CD14-positive monocyte (primary cell): ENCODE measurements around the gene UQCRH. TPM values are rescaled to one million over a fixed set of nuclear protein-coding genes. Genes with fewer than 3 reads are reported as not detected.

Experiments
- DNase-seq, 3 donors: peaks; one replicate each; pipeline ENCODE4 v3.0.0-alpha.2; 2011 to 2022
- H2AFZ ChIP-seq: 2 replicates; pipeline ENCODE4 v1.6.0; 2012; ENCODE audit warnings: mild to moderate bottlenecking, low read depth, low read length, inconsistent platforms; ENCODE audit not compliant: insufficient read depth, poor library complexity, severe bottlenecking
- H3K27ac ChIP-seq, 2 donors: 1 replicate in 1 of 2; 2 replicates in 1 of 2; pipeline ENCODE4 v1.5.1; 2012 to 2013; ENCODE audit warnings: low read length in 2 of 2, control low read depth in 1 of 2, inconsistent platforms in 1 of 2, low read depth in 1 of 2, mild to moderate bottlenecking in 1 of 2
- H3K27me3 ChIP-seq, 2 donors: one replicate each; pipeline versions ENCODE4 v1.6.0 to v1.6.1; 2011 to 2013; ENCODE audit warnings: low read length in 2 of 2; ENCODE audit not compliant: control insufficient read depth in 2 of 2, insufficient read depth in 2 of 2
- H3K36me3 ChIP-seq, 2 donors: replicated peaks in 1 of 2; 1 replicate in 1 of 2; 2 replicates in 1 of 2; pipeline versions ENCODE4 v1.5.1 to v1.6.1; 2012 to 2013; ENCODE audit warnings: low read length in 2 of 2, control low read depth in 1 of 2, inconsistent platforms in 1 of 2, mild to moderate bottlenecking in 1 of 2; ENCODE audit not compliant: insufficient read depth in 2 of 2, control insufficient read depth in 1 of 2
- H3K4me1 ChIP-seq, 2 donors: 1 replicate in 1 of 2; 2 replicates in 1 of 2; pipeline versions ENCODE4 v1.5.1 to v1.6.1; 2012 to 2013; ENCODE audit warnings: low read length in 2 of 2, control low read depth in 1 of 2, inconsistent platforms in 1 of 2, mild to moderate bottlenecking in 1 of 2, moderate library complexity in 1 of 2; ENCODE audit not compliant: insufficient read depth in 2 of 2, control insufficient read depth in 1 of 2
- H3K4me2 ChIP-seq: replicated peaks from 2 replicates; pipeline ENCODE3; 2012; ENCODE audit warnings: low read length, moderate library complexity, mild to moderate bottlenecking; ENCODE audit not compliant: poor library complexity, severe bottlenecking; ENCODE audit errors: extremely low read depth
- H3K4me3 ChIP-seq, 3 experiments: fragments of 200-600 bp in 1 of 3; sonication (generic) in 1 of 3; replicated peaks in 1 of 3; 1 replicate in 2 of 3; 2 replicates in 1 of 3; pipeline ENCODE4 v1.5.1; 2011 to 2013; ENCODE audit warnings: low read length in 3 of 3, mild to moderate bottlenecking in 3 of 3, control low read depth in 2 of 3, low read depth in 2 of 3, inconsistent platforms in 1 of 3, moderate library complexity in 1 of 3
- H3K79me2 ChIP-seq: 2 replicates; pipeline ENCODE4 v1.6.0; 2012; ENCODE audit warnings: mild to moderate bottlenecking, control low read depth, inconsistent platforms, low read length, moderate library complexity; ENCODE audit not compliant: insufficient read depth
- H3K9ac ChIP-seq: 2 replicates; pipeline ENCODE4 v1.6.0; 2017; ENCODE audit warnings: low read length, mild to moderate bottlenecking; ENCODE audit not compliant: insufficient read depth, poor library complexity, severe bottlenecking
- H3K9me3 ChIP-seq, 2 donors: replicated peaks in 1 of 2; 1 replicate in 1 of 2; 2 replicates in 1 of 2; pipeline versions ENCODE4 v1.5.1 to v1.6.1; 2012 to 2013; ENCODE audit warnings: low read length in 2 of 2, control low read depth in 1 of 2; ENCODE audit not compliant: control insufficient read depth in 1 of 2, insufficient read depth in 1 of 2
- H4K20me1 ChIP-seq: 2 replicates; pipeline ENCODE4 v1.6.0; 2012; ENCODE audit warnings: mild to moderate bottlenecking, low read length, control low read depth, moderate library complexity; ENCODE audit not compliant: insufficient read depth
- H3K27ac Mint-ChIP-seq, 7 donors: one replicate each; pipeline ENCODE4 v1.8.0; 2020; ENCODE audit warnings: mild to moderate bottlenecking in 7 of 7, mixed read lengths in 7 of 7, moderate library complexity in 6 of 7, inconsistent platforms in 2 of 7
- H3K27me3 Mint-ChIP-seq, 3 donors: one replicate each; pipeline ENCODE4 v1.8.0; 2021 to 2022; ENCODE audit warnings: low read depth in 3 of 3, mild to moderate bottlenecking in 3 of 3, mixed read lengths in 3 of 3, moderate library complexity in 3 of 3, inconsistent platforms in 1 of 3
- H3K36me3 Mint-ChIP-seq, 2 donors: one replicate each; pipeline ENCODE4 v1.8.0; 2020; ENCODE audit warnings: mixed read lengths in 2 of 2, inconsistent platforms in 1 of 2, mild to moderate bottlenecking in 1 of 2
- H3K4me1 Mint-ChIP-seq: one replicate; pipeline ENCODE4 v1.8.0; 2020; ENCODE audit warnings: mild to moderate bottlenecking, mixed read lengths
- H3K4me3 Mint-ChIP-seq, 2 donors: one replicate each; pipeline ENCODE4 v1.8.0; 2020; ENCODE audit warnings: mild to moderate bottlenecking in 2 of 2, mixed read lengths in 2 of 2, moderate library complexity in 1 of 2
- H3K9me3 Mint-ChIP-seq, 7 donors: one replicate each; pipeline ENCODE4 v1.8.0; 2020 to 2022; ENCODE audit warnings: mixed read lengths in 7 of 7, mild to moderate bottlenecking in 6 of 7, moderate library complexity in 6 of 7, inconsistent platforms in 2 of 7
- WGBS: methylation state at CpG from one replicate; pipeline ENCODE4 v1.1.5; 2013; ENCODE audit warnings: missing lambda C conversion rate; ENCODE audit not compliant: insufficient coverage; 5-methylcytosine and 5-hydroxymethylcytosine counted together
- intact Hi-C, 2 donors: fragments of 100-400 bp; cut with micrococcal nuclease; formaldehyde crosslinking; loops; one replicate each; pipeline versions ENCODE4 v1.15.0 to v1.15.1; 2023
- polyA plus RNA-seq, 3 donors: library from polyadenylated mRNA; depleted of rRNA in 1 of 3; unstranded in 2 of 3; stranded (reverse) in 1 of 3; fragments of 300-500 nt in 2 of 3; fragments of >200 nt in 1 of 3; fragmentation: Illumina TruSeq in 2 of 3; gene quantifications; 1 replicate in 2 of 3; 2 replicates in 1 of 3; pipeline ENCODE4 v1.2.3, GENCODE V29; 2012 to 2021
- TF ChIP-seq, protein P1 (sequence below): fragments of 200-600 bp; IDR thresholded peaks from one replicate; pipeline ENCODE4 v1.8.0; 2022; ENCODE audit warnings: antibody characterized with exemption, mild to moderate bottlenecking

The UQCRH gene
- polyA plus RNA-seq, 3 donors: 261 to 341 (median 266) TPM

DNA sequence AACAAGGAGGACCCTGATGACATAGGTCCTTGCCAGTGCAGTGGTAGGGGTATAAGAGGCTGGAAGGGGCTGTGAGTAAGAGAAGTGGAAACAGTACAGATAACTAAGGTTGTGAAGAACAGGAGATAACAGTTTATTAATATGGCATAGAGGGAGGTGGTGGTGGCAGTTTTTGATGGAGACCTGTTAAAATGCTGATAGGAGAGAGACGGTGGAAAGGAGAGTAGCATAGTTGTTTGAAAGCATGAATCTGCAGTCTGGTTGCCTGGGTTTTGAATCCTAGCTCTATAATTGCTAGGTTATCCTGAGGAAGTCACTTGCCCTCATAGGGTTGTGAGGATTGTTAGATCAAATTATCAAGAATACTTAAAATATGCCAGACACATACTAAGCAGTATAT, 19.4 kb upstream of the UQCRH start:
- Histone ChIP-seq H3K9me3 (no peaks in the 10 kb centered on the region), H3K4me2 (no peak overlapping the region), H3K27ac (no peak overlapping the region), H3K36me3 (peaks cover 64 to 97% of the 10 kb centered on the region in 2 donors), H2AFZ (no peak overlapping the region), H3K4me3 (no peak overlapping the region), H3K9ac (no peak overlapping the region), H3K79me2 (no peaks in the 10 kb centered on the region), H3K27me3 (no peaks in the 10 kb centered on the region), H3K4me1 (peaks cover 0 to 4% of the 10 kb centered on the region in 2 donors), H4K20me1 (no peaks in the 10 kb centered on the region)
- Mint-ChIP-seq H3K36me3 (peaks cover 72 to 86% of the 10 kb centered on the region in 2 donors), H3K27ac (peak overlapping the region in 1 of 7 donors; percentile 55), H3K27me3 (no peaks in the 10 kb centered on the region), H3K4me3 (no peak overlapping the region), H3K4me1 (peaks cover 7% of the 10 kb centered on the region), H3K9me3 (no peaks in the 10 kb centered on the region)
- no peak for DNase-seq
- WGBS: 100% methylated on average over 1 of the region's 1 CpG
- TF ChIP-seq, protein P1, sequence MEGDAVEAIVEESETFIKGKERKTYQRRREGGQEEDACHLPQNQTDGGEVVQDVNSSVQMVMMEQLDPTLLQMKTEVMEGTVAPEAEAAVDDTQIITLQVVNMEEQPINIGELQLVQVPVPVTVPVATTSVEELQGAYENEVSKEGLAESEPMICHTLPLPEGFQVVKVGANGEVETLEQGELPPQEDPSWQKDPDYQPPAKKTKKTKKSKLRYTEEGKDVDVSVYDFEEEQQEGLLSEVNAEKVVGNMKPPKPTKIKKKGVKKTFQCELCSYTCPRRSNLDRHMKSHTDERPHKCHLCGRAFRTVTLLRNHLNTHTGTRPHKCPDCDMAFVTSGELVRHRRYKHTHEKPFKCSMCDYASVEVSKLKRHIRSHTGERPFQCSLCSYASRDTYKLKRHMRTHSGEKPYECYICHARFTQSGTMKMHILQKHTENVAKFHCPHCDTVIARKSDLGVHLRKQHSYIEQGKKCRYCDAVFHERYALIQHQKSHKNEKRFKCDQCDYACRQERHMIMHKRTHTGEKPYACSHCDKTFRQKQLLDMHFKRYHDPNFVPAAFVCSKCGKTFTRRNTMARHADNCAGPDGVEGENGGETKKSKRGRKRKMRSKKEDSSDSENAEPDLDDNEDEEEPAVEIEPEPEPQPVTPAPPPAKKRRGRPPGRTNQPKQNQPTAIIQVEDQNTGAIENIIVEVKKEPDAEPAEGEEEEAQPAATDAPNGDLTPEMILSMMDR: no peak
- intact Hi-C loops: no loop called here

DNA sequence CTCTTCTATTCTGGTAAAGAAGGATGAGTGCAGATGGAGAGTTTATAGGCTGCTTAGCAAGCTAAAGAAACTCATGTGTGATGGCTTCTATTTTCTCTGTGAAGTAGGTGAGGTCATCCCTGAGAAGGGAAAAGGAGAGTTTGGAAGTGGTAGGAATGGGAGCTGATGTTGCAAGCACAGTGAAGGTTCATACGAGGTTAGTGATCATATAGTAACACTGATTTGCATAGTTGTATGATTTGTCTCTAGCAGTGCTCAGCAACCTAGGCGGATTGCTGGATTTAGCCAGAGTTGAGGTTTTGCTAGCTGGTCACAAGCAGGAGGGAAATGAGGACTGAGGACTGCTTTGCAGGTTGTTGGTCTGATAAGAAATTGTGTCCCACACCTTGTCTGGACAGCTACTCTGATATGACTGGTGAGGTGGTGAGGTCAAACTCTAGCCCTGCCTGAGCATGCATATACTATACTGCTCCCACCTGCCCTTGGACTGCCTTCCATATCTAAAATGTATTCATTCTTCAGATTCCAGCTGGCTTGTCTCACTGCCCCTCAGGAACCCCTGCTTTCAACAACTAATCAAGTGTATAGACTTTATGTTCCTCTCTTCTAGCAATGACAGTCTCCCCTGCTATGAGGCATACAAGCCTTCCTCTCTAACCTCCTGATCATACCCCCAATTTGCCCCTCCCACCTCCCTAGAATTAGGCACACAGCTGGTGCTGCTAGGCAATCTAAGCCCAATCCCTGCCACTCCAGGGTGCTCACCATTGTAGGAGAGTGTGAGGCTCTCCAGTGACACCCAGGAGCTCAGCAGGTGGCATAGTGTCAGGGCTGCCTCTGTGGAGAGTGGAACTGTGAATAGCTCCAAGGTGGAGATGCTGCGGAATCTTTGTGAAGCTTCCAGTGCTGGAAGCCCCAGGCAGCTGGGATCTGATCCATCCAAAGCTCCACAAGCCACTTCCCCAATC, 18.6 kb upstream of the UQCRH start:
- TF ChIP-seq, protein P1: no peak
- Histone ChIP-seq H3K79me2 (no peaks in the 10 kb centered on the region), H3K4me3 (no peak overlapping the region), H3K4me1 (peaks cover 0 to 4% of the 10 kb centered on the region in 2 donors), H3K27ac (no peak overlapping the region), H3K4me2 (no peak overlapping the region), H3K9me3 (no peaks in the 10 kb centered on the region), H4K20me1 (no peaks in the 10 kb centered on the region), H2AFZ (no peak overlapping the region), H3K36me3 (peaks cover 58 to 90% of the 10 kb centered on the region in 2 donors), H3K9ac (no peak overlapping the region), H3K27me3 (no peaks in the 10 kb centered on the region)
- no peaks in the 10 kb centered on the region for H3K27me3 Mint-ChIP-seq
- peaks cover 7% of the 10 kb centered on the region for H3K4me1 Mint-ChIP-seq
- H3K36me3 Mint-ChIP-seq: peaks cover 72 to 81% of the 10 kb centered on the region in 2 donors
- DNase-seq: no peak
- no peak overlapping the region for H3K4me3 Mint-ChIP-seq
- 77% methylated on average over 2 of the region's 3 CpGs for WGBS
- intact Hi-C loops: no loop called here
- no peaks in the 10 kb centered on the region for H3K9me3 Mint-ChIP-seq
- peak overlapping the region in 1 of 7 donors; percentile 20 for H3K27ac Mint-ChIP-seq
